GM12892 (cell line): Measurements from ENCODE around the gene OR2B6.

ENCODE experiments used
- POLR2A ChIP-seq: IDR thresholded peaks from 2 replicates; pipeline ENCODE4 v1.6.1; 2011; ENCODE audit warnings: low read depth, low read length, control low read depth
- POLR2AphosphoS5 ChIP-seq: IDR thresholded peaks from 2 replicates; pipeline ENCODE4 v1.6.1; 2011; ENCODE audit warnings: low read depth, low read length, control low read depth
- TAF1 ChIP-seq: IDR thresholded peaks from 2 replicates; pipeline ENCODE4 v1.6.1; 2011; ENCODE audit warnings: low read depth, mild to moderate bottlenecking, control low read depth, low read length, borderline replicate concordance

DNA sequence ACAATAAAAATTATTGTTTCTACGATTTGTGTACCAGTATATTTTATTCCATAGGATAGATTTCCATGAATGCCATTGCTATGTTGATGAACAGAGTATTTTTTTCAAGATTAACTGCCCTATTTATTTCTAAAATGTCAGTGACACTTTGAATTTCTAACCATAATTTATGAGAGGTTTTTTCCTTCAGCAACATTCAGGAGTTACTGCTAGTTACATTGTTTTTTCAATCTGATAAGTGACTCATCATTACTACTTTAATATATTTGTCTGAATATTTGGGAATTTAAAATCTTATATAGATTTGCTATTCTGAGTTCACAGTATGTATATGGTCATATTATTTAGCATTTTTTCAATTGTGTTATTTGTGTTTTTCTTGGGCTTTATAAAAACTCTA lies 6.0 kb upstream of the OR2B6 start:
- TF ChIP-seq POLR2A (no peak), POLR2AphosphoS5 (no peak), TAF1 (no peak)
